ENCODE results near the gene CINP.
"Not testable (repeated sequence)": the region's sequence is repeated elsewhere in the genome, so short reads cannot be mapped to it uniquely, and the experiment has no call there.

The CINP gene

GRCh38 chr14:102352213-102352612 is 10.5 kb downstream of the CINP start:
- DNase-seq: no peak

- not testable (repeated sequence) for DNase-seq
Measured at GRCh38 chr14:102351593-102351992, 11.1 kb downstream of the CINP start.

GRCh38 chr14:102351023-102351422 is 11.7 kb downstream of the CINP start:
- no peak for DNase-seq

- no peak for DNase-seq
Measured at GRCh38 chr14:102348376-102348775, 14.3 kb downstream of the CINP start.

GRCh38 chr14:102346645-102347044 is 16.0 kb downstream of the CINP start:
- DNase-seq: no peak

GRCh38 chr14:102345232-102345631 is 17.5 kb downstream of the CINP start:
- no peak for DNase-seq

- DNase-seq: no peak
Measured at GRCh38 chr14:102344485-102344884, 18.2 kb downstream of the CINP start.

- DNase-seq: no peak
Measured at GRCh38 chr14:102344084-102344483, 18.6 kb downstream of the CINP start.

- no peak for DNase-seq
Measured at GRCh38 chr14:102342238-102342637, 20.5 kb downstream of the CINP start.

- no peak for DNase-seq
Measured at GRCh38 chr14:102341566-102341965, 21.1 kb downstream of the CINP start.

- no peak for DNase-seq
Measured at GRCh38 chr14:102338724-102339123, 24.0 kb downstream of the CINP start.

GRCh38 chr14:102335163-102335562 is 27.5 kb downstream of the CINP start:
- DNase-seq: no peak

- DNase-seq: no peak
Measured at GRCh38 chr14:102333795-102334705, 28.6 kb downstream of the CINP start.

GRCh38 chr14:102333390-102333789 is 29.3 kb downstream of the CINP start:
- no peak for DNase-seq

GRCh38 chr14:102330806-102331205 is 31.9 kb downstream of the CINP start:
- DNase-seq: no peak

GRCh38 chr14:102329381-102329780 is 33.3 kb downstream of the CINP start:
- DNase-seq: not testable (repeated sequence)

- no peak for DNase-seq
Measured at GRCh38 chr14:102326583-102326982, 36.1 kb downstream of the CINP start.

- DNase-seq: no peak
Measured at GRCh38 chr14:102325791-102326345, 36.8 kb downstream of the CINP start.

- DNase-seq: peak; percentile 18
Measured at GRCh38 chr14:102323102-102323501, 39.6 kb downstream of the CINP start.

- DNase-seq: no peak
Measured at GRCh38 chr14:102321456-102322422, 41.0 kb downstream of the CINP start.

GRCh38 chr14:102320671-102321455 is 41.8 kb downstream of the CINP start:
- DNase-seq: no peak

- DNase-seq: peak; percentile 9
Measured at GRCh38 chr14:102320033-102320660, 42.5 kb downstream of the CINP start.

Measured in NCI-H1105 (cell line).